ENCODE measurements around the gene SMOC1. TPM values are rescaled to one million over a fixed set of nuclear protein-coding genes. Genes with fewer than 3 reads are reported as not detected.

Gene SMOC1
- total and polyA plus RNA-seq, 9 of the 15 experiments (the other 6 are each of a cell fraction or from before 2014, with no cell fraction given): 0.04 TPM; not detected in 8

DNA sequence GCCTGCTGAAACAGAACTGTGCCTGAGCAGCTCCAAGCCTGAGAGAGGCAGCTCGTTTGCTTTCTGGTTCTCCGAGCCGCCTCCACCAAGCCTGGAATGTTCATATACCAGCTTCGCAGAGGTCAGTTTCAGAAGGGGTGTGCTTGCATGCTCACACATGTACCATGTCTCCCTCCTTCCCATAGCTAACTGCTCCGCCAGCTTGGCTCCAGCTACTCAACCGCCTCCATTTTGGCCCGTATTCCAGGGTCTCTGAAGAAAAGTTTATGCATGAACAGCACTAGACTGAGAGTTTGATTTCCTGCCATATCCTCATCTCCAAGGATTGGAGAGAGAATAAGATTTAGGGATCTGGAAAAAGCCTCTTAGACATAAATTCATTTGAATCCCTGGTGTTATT lies 103.7 kb downstream of the SMOC1 start:
- no peak overlapping the region for H3K9ac ChIP-seq (ENCODE audit: insufficient read depth in 1 of 2, low read depth in 2 of 2, low read length in 2 of 2)
- H3K79me2 ChIP-seq (ENCODE audit: control insufficient read depth, insufficient read depth, low read length): no peaks in the 10 kb centered on the region
- peaks cover 0 to 4% of the 10 kb centered on the region in 2 experiments; a peak in 1 of 5 replicates for H3K27me3 ChIP-seq (ENCODE audit: control insufficient read depth in 2 of 2, insufficient read depth in 2 of 2, low read length in 2 of 2)
- in situ Hi-C loops (cut with MboI) (no loop called here), intact Hi-C loops (cut with micrococcal nuclease) (no loop called here)
- WGBS (ENCODE audit: insufficient coverage, low coverage, missing lambda C conversion rate): 0% methylated on average over 5 of the region's 7 CpGs
- H3K4me2 ChIP-seq (ENCODE audit: insufficient read depth, low read length): no peak overlapping the region
- FAIRE-seq (no peak), ATAC-seq (no peak), DNase-seq (ENCODE audit: extremely low read depth in 1 of 4, low spot score in 3 of 4) (no peak)
- no TSS peak for BruUV-seq (replicated peaks)
- H3K9me1 ChIP-seq (ENCODE audit: control insufficient read depth, insufficient read depth, low read length): no peaks in the 10 kb centered on the region
- POLR2A ChIA-PET: interaction anchor here (1.1 kb wide), 1 partner anchor 10 kb away, joined by 3 read pairs; no protein-coding TSS in a partner anchor
- H4K20me1 ChIP-seq (replicated peaks; ENCODE audit: control insufficient read depth, insufficient read depth, low read length): no peaks in the 10 kb centered on the region
- H3K4me3 ChIP-seq: no peak overlapping the region
- H3K27ac ChIP-seq (ENCODE audit: extremely low read depth, low read depth, low read length): no peak overlapping the region
- no peaks in the 10 kb centered on the region for H3K36me3 ChIP-seq (ENCODE audit: control insufficient read depth, insufficient read depth, low read length)
- no peaks in the 10 kb centered on the region for H3K4me1 ChIP-seq (replicated peaks in 1 of 2; ENCODE audit: control insufficient read depth in 2 of 2, insufficient read depth in 2 of 2, low read length in 2 of 2)
- CTCF ChIA-PET (ENCODE audit: low intra/inter-chr PET ratio): no interaction called here
- H2AFZ ChIP-seq (ENCODE audit: low read depth, low read length): no peak overlapping the region
- no peaks in the 10 kb centered on the region for H3K9me3 ChIP-seq (replicated peaks; ENCODE audit: control insufficient read depth, insufficient read depth, low read depth, low read length)
- TF ChIP-seq POU5F1 (IDR thresholded peaks at IDR 0.05; ENCODE audit: borderline replicate concordance, low read depth, low read length, partially characterized antibody) (no peak), MYNN (IDR thresholded peaks at IDR 0.05) (no peak), MYNN (CRISPR knock-in tag; IDR thresholded peaks at IDR 0.05) (no peak), FOXA1 (IDR thresholded peaks at IDR 0.05; ENCODE audit: borderline replicate concordance) (no peak), FOS (IDR thresholded peaks at IDR 0.05; ENCODE audit: extremely low read depth, insufficient read length) (no peak), CREM (IDR thresholded peaks at IDR 0.05; ENCODE audit: low read depth) (no peak), CEBPG (CRISPR knock-in tag; IDR thresholded peaks at IDR 0.05) (no peak), CEBPG (tag; conservative IDR thresholded peaks at IDR 0.05 in 1 of 2, IDR thresholded peaks at IDR 0.05 in 1 of 2) (no peak), GABPB1 (CRISPR knock-in tag; IDR thresholded peaks at IDR 0.05) (no peak), RBM17 (IDR thresholded peaks at IDR 0.05; ENCODE audit: borderline replicate concordance, low read depth, low read length) (no peak), PHF8 (IDR thresholded peaks at IDR 0.05; ENCODE audit: borderline replicate concordance, low read length) (no peak), FOSL1 (tag; conservative IDR thresholded peaks at IDR 0.05) (no peak), SP2 (IDR thresholded peaks at IDR 0.05; ENCODE audit: extremely low read depth, low read depth, low read length, poor library complexity, severe bottlenecking) (no peak), NR1H2 (CRISPR knock-in tag; IDR thresholded peaks at IDR 0.05) (no peak), SNIP1 (IDR thresholded peaks at IDR 0.05; ENCODE audit: low read depth) (no peak), HDAC2 (IDR thresholded peaks at IDR 0.05) (no peak), TAF1 (IDR thresholded peaks at IDR 0.05; ENCODE audit: control insufficient read depth, extremely low read depth, insufficient read depth, low read length, severe bottlenecking) (no peak), ZNF224 (CRISPR knock-in tag; IDR thresholded peaks at IDR 0.05) (no peak)
- TF ChIP-seq, protein P1, sequence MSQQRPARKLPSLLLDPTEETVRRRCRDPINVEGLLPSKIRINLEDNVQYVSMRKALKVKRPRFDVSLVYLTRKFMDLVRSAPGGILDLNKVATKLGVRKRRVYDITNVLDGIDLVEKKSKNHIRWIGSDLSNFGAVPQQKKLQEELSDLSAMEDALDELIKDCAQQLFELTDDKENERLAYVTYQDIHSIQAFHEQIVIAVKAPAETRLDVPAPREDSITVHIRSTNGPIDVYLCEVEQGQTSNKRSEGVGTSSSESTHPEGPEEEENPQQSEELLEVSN (IDR thresholded peaks at IDR 0.05; ENCODE audit: borderline replicate concordance in 1 of 2, extremely low read depth in 1 of 2, insufficient read depth in 1 of 2, insufficient read length in 1 of 2, low read depth in 1 of 2, low read length in 1 of 2, poor library complexity in 1 of 2, severe bottlenecking in 1 of 2): no peak
- TF ChIP-seq, protein P2, sequence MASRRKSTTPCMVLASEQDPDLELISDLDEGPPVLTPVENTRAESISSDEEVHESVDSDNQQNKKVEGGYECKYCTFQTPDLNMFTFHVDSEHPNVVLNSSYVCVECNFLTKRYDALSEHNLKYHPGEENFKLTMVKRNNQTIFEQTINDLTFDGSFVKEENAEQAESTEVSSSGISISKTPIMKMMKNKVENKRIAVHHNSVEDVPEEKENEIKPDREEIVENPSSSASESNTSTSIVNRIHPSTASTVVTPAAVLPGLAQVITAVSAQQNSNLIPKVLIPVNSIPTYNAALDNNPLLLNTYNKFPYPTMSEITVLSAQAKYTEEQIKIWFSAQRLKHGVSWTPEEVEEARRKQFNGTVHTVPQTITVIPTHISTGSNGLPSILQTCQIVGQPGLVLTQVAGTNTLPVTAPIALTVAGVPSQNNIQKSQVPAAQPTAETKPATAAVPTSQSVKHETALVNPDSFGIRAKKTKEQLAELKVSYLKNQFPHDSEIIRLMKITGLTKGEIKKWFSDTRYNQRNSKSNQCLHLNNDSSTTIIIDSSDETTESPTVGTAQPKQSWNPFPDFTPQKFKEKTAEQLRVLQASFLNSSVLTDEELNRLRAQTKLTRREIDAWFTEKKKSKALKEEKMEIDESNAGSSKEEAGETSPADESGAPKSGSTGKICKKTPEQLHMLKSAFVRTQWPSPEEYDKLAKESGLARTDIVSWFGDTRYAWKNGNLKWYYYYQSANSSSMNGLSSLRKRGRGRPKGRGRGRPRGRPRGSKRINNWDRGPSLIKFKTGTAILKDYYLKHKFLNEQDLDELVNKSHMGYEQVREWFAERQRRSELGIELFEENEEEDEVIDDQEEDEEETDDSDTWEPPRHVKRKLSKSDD (conservative IDR thresholded peaks at IDR 0.05; ENCODE audit: low read length): no peak
